IPS DF 4.7 (cell line): ENCODE measurements around the gene ARHGAP29.

Source experiments
- DNase-seq: peaks from one replicate; pipeline ENCODE4 v3.0.0-alpha.2; 2013; ENCODE audit warnings: low spot score; ENCODE audit errors: extremely low read depth

Gene ARHGAP29

DNA sequence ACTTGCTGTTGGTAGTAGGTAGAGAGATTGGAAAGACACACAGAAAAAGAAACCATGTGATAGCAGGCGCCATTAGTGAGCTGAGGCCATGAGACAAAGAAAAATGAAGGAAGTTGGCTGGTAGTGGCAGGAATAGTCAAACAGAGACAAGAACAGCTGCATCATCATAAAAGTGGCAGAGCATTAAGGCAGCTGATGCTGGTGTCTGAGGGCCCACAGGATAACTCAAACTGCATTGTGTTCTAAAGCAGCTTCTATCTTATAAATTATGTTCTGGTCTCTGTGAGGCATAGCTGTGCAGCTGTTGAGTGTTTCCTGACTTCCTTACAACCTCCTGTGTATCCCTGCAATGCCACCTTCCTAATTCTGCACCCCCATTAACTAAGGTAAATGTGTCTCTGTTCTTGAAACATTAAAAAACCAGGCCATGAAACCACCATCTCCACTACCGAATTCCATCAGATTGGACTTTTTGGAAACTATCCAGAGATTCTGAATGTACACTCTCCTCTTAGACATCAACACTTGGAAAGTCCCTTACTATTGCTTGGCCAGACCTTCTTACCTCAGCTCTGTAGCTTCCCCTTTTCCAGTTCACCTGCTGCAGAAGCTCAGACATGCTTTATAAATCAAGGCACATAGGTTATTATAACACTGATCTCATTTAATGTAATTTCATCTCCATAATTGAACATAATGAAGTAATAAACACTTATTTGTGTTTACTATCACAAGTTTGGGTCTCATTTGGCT is 23.4 kb upstream of the ARHGAP29 start:
- DNase-seq: no peak

DNA sequence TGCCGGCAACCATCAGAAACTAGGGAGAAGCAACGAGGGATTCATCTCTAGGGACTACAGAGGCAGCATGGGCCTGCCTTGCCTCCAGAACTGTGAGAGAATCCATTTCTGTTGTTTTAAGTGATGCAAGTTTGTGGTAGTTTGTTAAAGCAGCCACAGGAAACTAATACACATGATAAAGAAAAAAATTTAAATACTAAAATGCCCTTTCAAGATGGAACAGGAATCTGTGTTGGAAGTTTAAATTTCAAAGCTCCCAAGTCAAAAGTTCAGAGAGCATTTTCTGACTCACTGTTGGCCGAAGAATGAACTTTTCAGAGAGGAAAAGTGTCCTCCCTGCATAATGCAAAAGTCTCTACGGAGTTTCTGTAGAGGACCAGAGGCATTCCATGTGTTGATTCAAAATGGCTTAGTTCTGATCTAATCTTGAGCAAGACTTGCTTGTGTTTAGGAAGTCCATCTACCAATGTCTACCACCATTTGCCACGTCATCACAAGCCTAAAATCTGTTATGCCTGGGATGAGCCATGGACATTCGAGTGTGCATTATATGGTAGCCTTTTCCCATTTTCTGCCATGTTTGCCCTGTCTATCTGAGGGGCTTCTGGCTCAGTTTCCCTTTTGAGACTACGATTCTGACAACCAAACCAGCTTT is 22.4 kb upstream of the ARHGAP29 start:
- no peak for DNase-seq

- no peak for DNase-seq
These were observed 21.5 kb upstream of the ARHGAP29 start for GRCh38 chr1:94258873-94259331.

GRCh38 chr1:94257444-94257843 is 20.1 kb upstream of the ARHGAP29 start:
- DNase-seq: no peak

- no peak for DNase-seq
These were observed 18.1 kb upstream of the ARHGAP29 start for GRCh38 chr1:94255476-94255875.

- no peak for DNase-seq
These were observed 16.9 kb upstream of the ARHGAP29 start for GRCh38 chr1:94254073-94254810.

DNA sequence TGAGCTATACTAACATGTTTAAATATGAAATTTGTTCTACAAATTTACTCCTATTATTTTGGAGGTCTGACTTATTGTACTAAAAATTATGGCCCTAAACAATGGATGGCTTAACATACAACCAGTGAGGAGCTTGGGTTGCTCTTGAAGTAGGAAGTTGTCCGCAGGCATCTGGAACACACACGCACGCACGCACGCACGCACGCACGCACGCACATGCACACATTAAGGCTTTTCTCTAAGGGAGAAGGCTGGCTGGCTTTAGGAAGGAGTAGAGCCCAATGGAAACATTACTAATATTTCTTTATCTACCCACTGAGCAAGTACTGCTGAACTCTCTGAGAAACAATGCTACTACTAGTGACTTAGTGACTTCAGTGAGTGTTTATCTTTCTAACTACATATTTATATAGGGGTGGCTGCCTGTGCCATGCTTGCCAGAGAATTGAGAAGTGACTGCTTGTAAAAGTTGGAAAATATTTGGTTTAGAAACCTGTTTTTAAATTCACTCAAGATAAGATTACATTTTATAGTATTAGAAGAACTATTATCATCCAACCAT is 16.2 kb upstream of the ARHGAP29 start:
- DNase-seq: no peak

GRCh38 chr1:94250341-94250740 is 13.0 kb upstream of the ARHGAP29 start:
- no peak for DNase-seq

GRCh38 chr1:94248956-94249688 is 11.7 kb upstream of the ARHGAP29 start:
- no peak for DNase-seq

- no peak for DNase-seq
These were observed 10.0 kb upstream of the ARHGAP29 start for GRCh38 chr1:94247138-94248094.

DNA sequence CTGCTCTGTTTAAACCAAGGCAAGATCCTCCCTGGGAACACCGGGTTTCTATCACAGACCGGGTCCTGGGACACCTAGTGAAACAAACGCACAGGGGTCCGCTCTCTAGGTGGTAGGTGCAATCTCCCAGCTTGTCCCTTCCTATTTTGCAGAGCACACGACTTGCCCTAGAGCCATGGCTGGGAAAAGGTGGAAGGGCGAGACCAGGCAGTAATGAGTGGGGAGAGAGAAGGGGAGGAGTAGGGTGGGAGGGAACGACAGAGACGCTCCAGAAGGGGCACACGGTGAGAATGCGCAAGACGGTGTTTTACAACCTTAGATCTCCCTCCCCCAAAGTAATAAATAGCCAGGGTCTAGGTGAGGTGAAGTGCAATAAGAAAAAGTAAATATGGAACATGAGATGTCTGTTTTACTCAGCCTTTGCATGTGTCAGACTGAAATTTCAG is 9.3 kb upstream of the ARHGAP29 start:
- no peak for DNase-seq

- no peak for DNase-seq
These were observed 8.5 kb upstream of the ARHGAP29 start for GRCh38 chr1:94245747-94246438.

GRCh38 chr1:94244816-94245215 is 7.4 kb upstream of the ARHGAP29 start:
- no peak for DNase-seq

GRCh38 chr1:94243665-94244064 is 6.3 kb upstream of the ARHGAP29 start:
- DNase-seq: no peak

DNA sequence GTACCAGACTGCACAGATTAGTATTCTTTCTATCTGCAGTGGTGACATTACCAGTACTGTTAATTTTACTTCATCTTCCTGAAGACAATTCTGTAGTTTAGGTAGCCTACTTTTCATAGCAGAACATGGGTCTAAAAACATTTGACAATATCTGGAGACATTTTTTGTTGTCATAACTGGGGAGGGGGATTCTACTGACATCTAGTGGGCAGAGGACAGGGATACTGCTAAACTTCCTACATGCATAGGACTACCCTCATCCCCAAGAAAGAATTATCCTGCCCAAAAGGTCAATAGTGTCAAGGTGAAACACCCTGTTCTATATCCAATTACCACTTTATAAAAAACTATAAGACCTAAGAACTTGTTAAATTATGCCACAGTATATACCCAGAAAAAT is 3.4 kb upstream of the ARHGAP29 start:
- DNase-seq: no peak

DNA sequence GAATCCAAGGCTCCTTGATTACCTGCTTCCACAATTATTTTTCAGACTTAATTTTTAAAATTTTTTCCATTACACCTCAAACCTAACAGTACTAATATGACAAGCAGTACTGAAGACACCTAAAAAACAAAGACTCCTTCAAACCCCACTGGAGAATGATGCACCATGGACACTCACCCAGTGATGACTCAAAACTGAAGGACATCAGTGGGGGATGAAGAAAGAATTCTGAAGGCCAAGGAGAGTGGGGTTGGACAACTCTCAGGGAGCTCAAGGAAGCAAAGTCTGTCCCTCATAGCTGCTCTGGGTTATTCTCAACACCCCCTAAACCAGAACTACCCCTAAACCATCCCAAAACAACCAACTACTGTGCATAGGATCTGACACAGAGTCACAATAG is 2.4 kb upstream of the ARHGAP29 start:
- no peak for DNase-seq

DNA sequence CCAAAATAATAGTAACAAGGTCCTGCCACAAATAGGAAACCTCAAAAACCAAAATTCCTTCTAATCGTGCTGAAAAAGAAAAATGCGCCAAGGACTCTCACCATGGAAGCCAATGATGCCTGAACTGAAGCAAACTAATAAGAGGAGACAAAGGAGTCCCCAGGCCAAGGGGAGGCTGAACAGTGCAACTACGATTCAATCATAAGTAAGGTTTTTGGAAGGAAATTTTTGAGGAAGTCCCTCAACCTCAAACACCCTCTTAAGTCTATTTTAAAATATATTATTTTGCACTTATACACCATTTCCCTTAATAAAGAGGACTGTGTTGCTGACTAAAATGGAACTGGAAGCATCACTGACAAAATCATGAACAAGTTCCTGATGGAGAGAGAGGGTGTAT is 1.7 kb upstream of the ARHGAP29 start:
- DNase-seq: no peak

DNA sequence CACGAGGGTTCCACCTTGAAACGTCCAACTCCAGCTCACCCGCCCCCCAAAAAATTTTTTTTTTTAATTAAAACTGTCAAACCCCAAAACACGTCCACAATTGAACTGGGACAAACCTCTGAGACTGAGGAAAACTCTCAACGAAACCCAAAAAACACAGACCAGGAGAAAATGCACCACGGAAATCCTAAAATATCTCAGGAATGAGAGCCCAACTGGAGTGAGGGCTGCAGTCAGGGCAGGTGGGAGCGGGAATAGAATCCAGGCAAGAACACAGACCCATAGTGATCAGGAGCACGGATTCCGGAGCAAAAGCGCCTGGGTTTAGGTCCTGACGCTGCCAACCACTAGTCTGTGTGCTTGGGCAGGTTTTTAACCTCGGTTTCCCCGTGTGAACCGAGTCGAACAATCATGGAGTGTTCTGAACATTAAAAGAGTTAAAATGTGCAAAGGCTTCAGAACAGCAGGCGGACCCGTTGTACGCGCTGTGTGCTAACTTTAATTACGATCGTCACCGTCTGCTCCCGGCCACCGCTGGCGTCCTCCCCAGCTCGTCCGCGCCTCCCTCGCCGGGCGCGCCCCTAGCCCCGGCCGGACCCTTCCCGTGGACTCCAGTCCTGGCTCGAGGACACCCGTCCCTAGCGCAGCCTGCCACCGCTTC is 624 bp downstream of the ARHGAP29 start:
- no peak for DNase-seq

GRCh38 chr1:94236013-94236491 is 1.3 kb downstream of the ARHGAP29 start:
- DNase-seq: no peak
